ENCODE data around the gene KRTAP5-3.
"Not testable (repeated sequence)": the region's sequence is repeated elsewhere in the genome, so short reads cannot be mapped to it uniquely, and the experiment has no call there.

Gene KRTAP5-3

DNA sequence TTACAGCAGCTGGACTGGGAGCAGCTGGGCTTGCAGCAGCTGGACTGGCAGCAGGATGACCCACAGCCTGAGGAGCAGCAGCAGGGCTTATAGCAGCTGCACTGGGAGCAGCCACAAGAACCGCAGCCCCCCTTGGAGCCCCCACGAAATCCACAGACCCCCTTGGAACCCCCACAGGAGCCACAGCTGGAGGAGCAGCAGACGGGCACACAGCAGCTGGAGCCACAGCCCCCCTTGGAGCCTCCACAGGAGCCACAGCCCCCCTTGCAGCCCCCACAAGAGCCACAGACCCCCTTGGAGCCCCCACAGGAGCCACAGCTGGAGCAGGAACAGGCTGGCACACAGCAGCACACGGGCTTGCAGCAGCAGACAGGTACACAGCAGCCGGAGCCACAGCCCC, 362 bp downstream of the KRTAP5-3 start:
- not testable (repeated sequence) for DNase-seq

DNA sequence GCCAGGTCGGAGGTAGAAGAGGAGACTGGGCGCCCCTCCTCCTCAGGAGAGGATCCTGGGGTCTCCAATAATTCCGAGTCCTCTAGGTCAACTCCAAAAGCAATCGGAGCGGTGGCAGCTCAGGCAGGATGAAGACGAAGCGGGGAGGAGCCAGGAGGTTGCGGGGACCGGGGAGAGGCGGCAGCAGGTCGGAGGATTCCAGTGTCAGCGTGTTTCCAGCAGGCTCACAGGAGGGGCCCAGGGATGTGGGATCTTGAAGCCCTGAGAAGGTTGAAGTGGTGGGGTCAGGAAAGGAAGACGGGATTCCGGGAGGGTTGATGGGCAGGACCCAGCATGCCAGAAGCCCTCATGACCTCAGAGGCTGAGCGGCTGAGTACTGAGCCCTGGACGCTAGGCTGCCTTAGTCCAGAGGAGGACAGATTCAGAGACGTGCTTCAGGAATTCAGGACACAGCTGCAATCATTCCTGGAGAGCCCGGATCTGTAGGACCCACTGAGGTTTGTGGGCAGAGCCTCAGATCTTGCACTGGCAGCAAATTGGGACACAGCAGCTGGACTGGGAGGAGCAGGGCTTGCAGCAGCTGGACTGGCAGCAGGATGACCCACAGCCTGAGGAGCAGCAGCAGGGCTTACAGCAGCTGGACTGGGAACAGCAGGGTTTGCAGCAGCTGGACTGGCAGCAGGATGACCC, 962 bp downstream of the KRTAP5-3 start:
- not testable (repeated sequence) for DNase-seq

DNA sequence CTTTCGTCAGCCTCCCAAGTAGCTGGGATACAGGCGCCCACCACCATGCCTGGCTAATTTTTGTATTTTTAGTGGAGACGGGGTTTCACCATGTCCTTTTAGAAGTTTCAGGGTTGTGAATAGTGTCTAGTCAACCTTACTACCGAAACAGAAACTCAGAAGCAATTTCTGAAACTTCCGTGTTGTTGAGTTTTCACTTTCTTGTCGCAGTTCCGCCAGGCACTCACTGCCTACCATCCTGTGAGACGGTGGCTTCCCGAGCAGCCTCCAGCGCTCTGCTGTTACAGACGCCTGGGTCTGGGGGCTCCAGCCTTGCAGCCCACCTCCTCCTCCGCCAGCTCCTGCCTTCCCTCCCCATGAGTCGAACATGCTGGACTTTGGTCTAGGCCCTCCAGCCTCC, 2.3 kb downstream of the KRTAP5-3 start:
- DNase-seq, result peak; percentile 17 to 33

- no peak for DNase-seq
Observed at GRCh38 chr11:1604711-1605110, 3.6 kb downstream of the KRTAP5-3 start.

GRCh38 chr11:1604181-1604580, 4.1 kb downstream of the KRTAP5-3 start:
- DNase-seq, result no peak

DNA sequence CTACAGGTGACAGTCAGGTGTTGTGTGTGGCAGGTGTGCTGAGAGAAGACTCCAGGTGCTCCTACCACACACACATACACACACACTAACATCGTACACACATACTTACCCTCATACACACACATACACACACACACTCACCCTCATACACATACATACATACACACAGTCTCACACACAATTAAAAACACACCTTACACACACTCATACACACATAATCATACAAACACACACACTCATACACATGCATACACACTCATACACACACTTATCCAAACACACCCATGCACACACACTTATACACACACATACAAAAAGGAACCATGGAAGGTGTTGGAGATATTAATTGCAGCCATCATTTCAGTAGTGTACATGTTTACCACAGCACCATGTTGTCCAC, 4.6 kb downstream of the KRTAP5-3 start:
- no peak for DNase-seq

GRCh38 chr11:1601663-1602062, 6.6 kb downstream of the KRTAP5-3 start:
- DNase-seq, result not testable (repeated sequence)

GRCh38 chr11:1600626-1601025, 7.6 kb downstream of the KRTAP5-3 start:
- DNase-seq, result no peak

DNA sequence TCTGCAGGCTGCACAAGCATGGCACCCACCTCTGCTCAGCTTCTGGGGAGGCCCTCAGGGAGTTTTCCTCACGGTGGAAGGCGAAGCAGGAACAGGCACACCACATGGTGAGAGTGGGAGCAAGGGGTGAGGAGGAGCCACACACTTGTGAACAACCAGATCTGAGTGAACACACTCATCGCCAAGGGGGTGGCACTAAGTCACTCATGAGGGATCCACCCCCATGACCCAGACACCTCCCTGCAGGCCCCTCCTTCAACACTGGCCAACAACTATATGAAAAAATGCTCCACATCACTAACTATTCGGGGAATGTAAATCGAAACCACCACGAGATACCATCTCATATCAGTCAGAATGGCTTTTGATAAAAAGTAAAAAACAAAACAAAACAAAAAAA, 9.4 kb downstream of the KRTAP5-3 start:
- DNase-seq, result peak in 1 of 2 donors; percentile 32

GRCh38 chr11:1598406-1598805, 9.9 kb downstream of the KRTAP5-3 start:
- DNase-seq, result not testable (repeated sequence)

GRCh38 chr11:1597994-1598380, 10.3 kb downstream of the KRTAP5-3 start, which contains the start of gene KRTAP5-2:
Gene KRTAP5-2, minus strand, starts transcription at chr11:1598294. Its CDS starts 44 bp downstream, at chr11:1598250.
- DNase-seq, result no peak

GRCh38 chr11:1597331-1597993, 10.8 kb downstream of the KRTAP5-3 start:
- no peak for DNase-seq

- not testable (repeated sequence) for DNase-seq
Observed at GRCh38 chr11:1596576-1597121, 11.6 kb downstream of the KRTAP5-3 start.

- DNase-seq, result not testable (repeated sequence)
Observed at GRCh38 chr11:1595994-1596575, 12.2 kb downstream of the KRTAP5-3 start.

DNA sequence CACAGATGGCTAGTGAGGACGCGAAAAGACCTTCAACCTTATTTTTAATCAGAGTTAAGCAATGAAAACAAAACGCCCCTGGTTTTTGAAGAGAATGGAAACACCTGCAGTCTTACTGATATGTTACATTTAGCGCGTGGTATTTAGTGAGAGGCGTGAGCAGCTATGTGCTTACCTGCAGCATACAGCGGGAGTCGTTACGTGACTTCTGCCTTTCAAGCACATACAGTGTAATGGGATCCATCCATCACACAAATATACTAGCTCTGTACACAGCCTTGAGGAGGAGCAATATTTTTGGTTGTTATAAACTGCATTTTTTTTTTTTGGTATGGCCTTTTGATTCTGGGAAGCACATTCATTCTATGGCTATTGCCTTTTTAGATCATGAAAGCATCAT, 15.6 kb downstream of the KRTAP5-3 start:
- DNase-seq, result no peak

DNA sequence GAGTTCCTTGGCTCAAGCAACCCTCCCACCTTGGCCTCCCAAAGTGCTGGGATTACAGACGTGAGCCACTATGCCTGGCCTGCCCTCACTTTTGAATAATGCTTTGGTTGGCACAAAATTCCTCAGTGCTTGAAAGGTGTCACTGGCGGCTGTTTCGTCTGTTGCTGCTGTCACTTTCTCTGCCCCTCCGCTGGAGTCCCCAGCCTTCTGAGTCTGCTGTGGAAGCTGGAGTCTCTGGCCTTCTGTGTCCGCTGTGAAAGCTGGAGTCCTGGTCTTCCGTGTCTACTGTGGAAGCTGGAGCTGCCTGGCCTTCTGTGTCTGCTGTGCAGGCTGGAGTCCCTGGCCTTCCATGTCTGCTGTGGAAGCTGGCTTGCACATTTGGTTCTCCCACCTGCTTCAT, 18.3 kb downstream of the KRTAP5-3 start:
- no peak for DNase-seq

GRCh38 chr11:1589191-1589963, 18.9 kb downstream of the KRTAP5-3 start:
- peak; percentile 48 to 60 for DNase-seq

GRCh38 chr11:1586699-1587098, 21.6 kb downstream of the KRTAP5-3 start:
- DNase-seq, result no peak

- not testable (repeated sequence) for DNase-seq
Observed at GRCh38 chr11:1584661-1585370, 23.4 kb downstream of the KRTAP5-3 start, which contains the start of gene KRTAP5-1. Gene KRTAP5-1, minus strand, starts transcription at chr11:1585283. Its CDS starts 34 bp downstream, at chr11:1585249.

DNA sequence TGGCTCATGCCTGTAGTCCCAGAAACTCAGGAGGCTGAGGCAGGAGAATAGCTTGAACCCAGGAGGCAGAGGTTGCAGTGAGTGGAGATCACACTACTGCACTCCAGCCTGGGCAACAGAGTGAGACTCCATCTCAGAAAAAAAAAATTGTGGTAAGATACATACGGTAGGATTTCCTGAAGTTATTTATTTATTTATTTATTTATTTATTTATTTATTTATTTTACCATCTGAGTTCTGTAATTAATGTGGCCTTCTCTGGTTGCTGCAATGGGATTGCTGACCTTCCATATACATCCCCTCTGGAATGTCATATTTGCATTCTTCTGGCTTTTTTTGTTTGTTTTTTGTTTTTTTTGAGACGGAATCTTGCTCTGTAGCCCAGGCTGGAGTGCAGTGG, 25.4 kb downstream of the KRTAP5-3 start:
- DNase-seq, result not testable (repeated sequence)

DNA sequence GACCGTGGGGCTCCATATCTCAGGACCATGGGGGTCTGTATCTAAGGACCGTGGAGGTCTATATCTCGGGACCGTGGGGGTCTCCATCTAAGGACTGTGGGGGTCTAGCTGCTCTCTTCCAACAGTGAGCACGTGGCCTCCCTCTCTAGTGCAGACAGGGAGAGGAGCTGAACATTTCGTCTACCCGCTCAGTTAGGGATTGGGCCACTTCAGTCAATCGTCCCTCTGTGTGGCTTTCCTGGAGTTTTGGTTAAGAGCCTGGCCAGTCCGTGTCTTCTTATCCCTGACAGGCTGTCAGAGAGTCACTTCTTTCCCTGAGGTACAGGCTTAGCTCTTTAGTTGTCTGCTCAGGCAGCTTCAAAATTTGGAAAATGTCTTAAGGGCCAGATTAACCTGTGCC, 26.3 kb downstream of the KRTAP5-3 start:
- DNase-seq, result no peak

DNA sequence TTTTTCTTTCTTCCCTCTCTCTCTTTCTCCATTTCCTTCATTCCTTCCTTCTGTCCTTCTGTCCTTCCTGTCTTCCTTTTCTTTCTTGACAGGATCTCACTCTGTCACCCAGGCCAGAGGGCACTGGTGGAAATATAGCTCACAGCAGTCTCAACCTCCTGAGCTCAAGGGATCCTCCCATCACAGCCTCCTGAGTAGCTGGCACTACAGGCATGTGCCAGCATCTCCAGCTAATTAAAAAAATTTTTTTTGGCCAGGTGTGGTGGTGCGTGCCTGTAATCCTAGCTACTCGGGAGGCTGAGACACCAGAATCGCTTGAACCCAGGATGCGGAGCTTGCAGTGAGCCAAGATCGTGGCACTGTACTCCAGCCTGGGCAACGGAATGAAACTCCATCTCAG, 31.4 kb downstream of the KRTAP5-3 start:
- no peak for DNase-seq
